T-helper 1 cell (primary cell): ENCODE results near the gene CDC42EP1.
"Not testable (repeated sequence)": the region's sequence is repeated elsewhere in the genome, so short reads cannot be mapped to it uniquely, and the experiment has no call there.

Experiments used
- DNase-seq, 5 donors: peaks; one replicate each; pipeline ENCODE4 v3.0.0-alpha.2; 2012 to 2020

The CDC42EP1 gene

GRCh38 chr22:37588546-37589215 is 28.4 kb downstream of the CDC42EP1 start:
- no peak for DNase-seq

- no peak for DNase-seq
These were observed 29.4 kb downstream of the CDC42EP1 start for GRCh38 chr22:37589636-37590035.

- DNase-seq, result not testable (repeated sequence)
These were observed 30.8 kb downstream of the CDC42EP1 start for GRCh38 chr22:37591081-37591480.

- DNase-seq, result no peak
These were observed 31.6 kb downstream of the CDC42EP1 start for GRCh38 chr22:37591823-37592404.

- DNase-seq, result no peak
These were observed 34.0 kb downstream of the CDC42EP1 start for GRCh38 chr22:37594237-37594636.

GRCh38 chr22:37599153-37599552 is 38.9 kb downstream of the CDC42EP1 start:
- DNase-seq, result no peak

GRCh38 chr22:37601203-37601539 is 40.9 kb downstream of the CDC42EP1 start:
- DNase-seq, result no peak

GRCh38 chr22:37601540-37602442 is 41.5 kb downstream of the CDC42EP1 start:
- no peak for DNase-seq

- DNase-seq, result not testable (repeated sequence)
These were observed 42.4 kb downstream of the CDC42EP1 start for GRCh38 chr22:37602546-37603277.

- no peak for DNase-seq
These were observed 43.8 kb downstream of the CDC42EP1 start for GRCh38 chr22:37604074-37604473.

- peak; percentile 30 to 71 (median 55) for DNase-seq
These were observed 44.6 kb downstream of the CDC42EP1 start for GRCh38 chr22:37604875-37605274.

- peak; percentile 84 to 92 (median 87) for DNase-seq
These were observed 47.0 kb downstream of the CDC42EP1 start for GRCh38 chr22:37607010-37607934.

- no peak for DNase-seq
These were observed 47.7 kb downstream of the CDC42EP1 start for GRCh38 chr22:37607935-37608476.

- peak; percentile 94 to 100 (median 96) for DNase-seq
These were observed 48.4 kb downstream of the CDC42EP1 start, which contains the start of gene GGA1 for GRCh38 chr22:37608477-37609239. Gene GGA1 (plus strand): TSS chr22:37608834. CDS start chr22:37608861, 27 bp downstream.

- no peak for DNase-seq
These were observed 49.2 kb downstream of the CDC42EP1 start for GRCh38 chr22:37609240-37610152.

- not testable (repeated sequence) for DNase-seq
These were observed 49.8 kb downstream of the CDC42EP1 start for GRCh38 chr22:37610153-37610475.

- no peak for DNase-seq
These were observed 50.3 kb downstream of the CDC42EP1 start for GRCh38 chr22:37610480-37611129.

GRCh38 chr22:37611207-37611606 is 50.9 kb downstream of the CDC42EP1 start:
- DNase-seq, result no peak
